ENCODE results near the gene TMEM101.

The TMEM101 gene

GRCh38 chr17:43986225-43986981 lies 28.4 kb downstream of the TMEM101 start:
- Histone ChIP-seq H3F3A (ENCODE audit: control insufficient read depth, insufficient read depth) (no peaks in the 10 kb centered on the region), H3K36me3 (ENCODE audit: control insufficient read depth, low read length) (no peaks in the 10 kb centered on the region), H3K9me2 (replicated peaks; ENCODE audit: control insufficient read depth, low read length) (no peaks in the 10 kb centered on the region), H3K4me1 (ENCODE audit: control insufficient read depth, low read length) (no peaks in the 10 kb centered on the region), H3K27ac (ENCODE audit: low read depth, low read length) (no peak overlapping the region), H3K27me3 (ENCODE audit: control insufficient read depth, low read length) (peaks cover 2% of the 10 kb centered on the region; the same call in 1 of the 2 replicates), H3K4me3 (ENCODE audit: low read length) (no peak overlapping the region), H3K4me2 (ENCODE audit: low read length) (no peak overlapping the region), H4K20me1 (ENCODE audit: control insufficient read depth, insufficient read depth, low read depth, low read length) (no peaks in the 10 kb centered on the region), H3K79me2 (ENCODE audit: control insufficient read depth, low read length) (no peaks in the 10 kb centered on the region), H3K9me3 (ENCODE audit: control insufficient read depth, insufficient read depth, low read length) (no peaks in the 10 kb centered on the region)
- TF ChIP-seq EZH2phosphoT487 (IDR thresholded peaks at IDR 0.05; ENCODE audit: borderline replicate concordance, low read length) (no peak), CTCF (IDR thresholded peaks at IDR 0.05; ENCODE audit: low read depth, low read length, poor library complexity, severe bottlenecking) (no peak)

GRCh38 chr17:43984521-43984920 lies 30.2 kb downstream of the TMEM101 start:
- no peaks in the 10 kb centered on the region for H3K9me2 ChIP-seq (replicated peaks; ENCODE audit: control insufficient read depth, low read length)
- no peak overlapping the region for H3K27ac ChIP-seq (ENCODE audit: low read depth, low read length)
- no peaks in the 10 kb centered on the region for H3K9me3 ChIP-seq (ENCODE audit: control insufficient read depth, insufficient read depth, low read length)
- H3K27me3 ChIP-seq (ENCODE audit: control insufficient read depth, low read length) = peaks cover 2% of the 10 kb centered on the region; the same call in 1 of the 2 replicates
- no peaks in the 10 kb centered on the region for H3K36me3 ChIP-seq (ENCODE audit: control insufficient read depth, low read length)
- no peaks in the 10 kb centered on the region for H3K4me1 ChIP-seq (ENCODE audit: control insufficient read depth, low read length)
- no peak overlapping the region for H3K4me3 ChIP-seq (ENCODE audit: low read length)
- H3K4me2 ChIP-seq (ENCODE audit: low read length) = no peak overlapping the region
- H4K20me1 ChIP-seq (ENCODE audit: control insufficient read depth, insufficient read depth, low read depth, low read length) = no peaks in the 10 kb centered on the region
- no peaks in the 10 kb centered on the region for H3F3A ChIP-seq (ENCODE audit: control insufficient read depth, insufficient read depth)
- TF ChIP-seq EZH2phosphoT487 (IDR thresholded peaks at IDR 0.05; ENCODE audit: borderline replicate concordance, low read length) = no peak
- TF ChIP-seq CTCF (IDR thresholded peaks at IDR 0.05; ENCODE audit: low read depth, low read length, poor library complexity, severe bottlenecking) = no peak
- no peaks in the 10 kb centered on the region for H3K79me2 ChIP-seq (ENCODE audit: control insufficient read depth, low read length)

- Histone ChIP-seq H3K4me3 (ENCODE audit: low read length) (no peak overlapping the region), H3K4me2 (ENCODE audit: low read length) (no peak overlapping the region), H3K27me3 (ENCODE audit: control insufficient read depth, low read length) (peaks cover 2% of the 10 kb centered on the region; the same call in 1 of the 2 replicates), H3K36me3 (ENCODE audit: control insufficient read depth, low read length) (no peaks in the 10 kb centered on the region), H3K9me2 (replicated peaks; ENCODE audit: control insufficient read depth, low read length) (no peaks in the 10 kb centered on the region), H3K4me1 (ENCODE audit: control insufficient read depth, low read length) (no peaks in the 10 kb centered on the region), H3K9me3 (ENCODE audit: control insufficient read depth, insufficient read depth, low read length) (no peaks in the 10 kb centered on the region), H4K20me1 (ENCODE audit: control insufficient read depth, insufficient read depth, low read depth, low read length) (no peaks in the 10 kb centered on the region), H3K27ac (ENCODE audit: low read depth, low read length) (no peak overlapping the region), H3K79me2 (ENCODE audit: control insufficient read depth, low read length) (no peaks in the 10 kb centered on the region), H3F3A (ENCODE audit: control insufficient read depth, insufficient read depth) (no peaks in the 10 kb centered on the region)
- TF ChIP-seq CTCF (IDR thresholded peaks at IDR 0.05; ENCODE audit: low read depth, low read length, poor library complexity, severe bottlenecking) (peak; percentile 15), EZH2phosphoT487 (IDR thresholded peaks at IDR 0.05; ENCODE audit: borderline replicate concordance, low read length) (no peak)
These were observed 31.0 kb downstream of the TMEM101 start for GRCh38 chr17:43983515-43984411.

Data from DOHH2 (cell line).